Calu3 (cell line): ENCODE data around the gene ANKS3. TPM values are rescaled to one million over a fixed set of nuclear protein-coding genes. Genes with fewer than 3 reads are reported as not detected.
A peak's percentile ranks its signal among the peaks of the same experiment; 100 is the strongest.

Experiments used
- BruUV-seq: library from RNA; stranded (reverse); fragments of 400-500 nt; replicated peaks from 2 replicates; lab custom pipeline; 2021; lab: Mats Ljungman, UMichigan
- CTCF ChIA-PET: fragments of 300-600 bp; sonication (Branson Sonifier 250); formaldehyde crosslinking; loops from one replicate; lab custom pipeline; 2022; ENCODE audit warnings: antibody characterized with exemption; lab: Charles Lee
- DNase-seq: peaks from one replicate; pipeline ENCODE4 v3.0.0; 2022
- H3K27ac Mint-ChIP-seq: one replicate; pipeline ENCODE4 v1.8.0; 2022; ENCODE audit warnings: mixed read lengths; ENCODE audit not compliant: unreplicated experiment
- H3K27me3 Mint-ChIP-seq: one replicate; pipeline ENCODE4 v1.8.0; 2022; ENCODE audit warnings: mixed read lengths; ENCODE audit not compliant: unreplicated experiment
- H3K36me3 Mint-ChIP-seq: one replicate; pipeline ENCODE4 v1.8.0; 2022; ENCODE audit warnings: mild to moderate bottlenecking, moderate library complexity, mixed read lengths; ENCODE audit not compliant: insufficient read depth, unreplicated experiment
- H3K4me1 Mint-ChIP-seq: one replicate; pipeline ENCODE4 v1.8.0; 2022; ENCODE audit warnings: mild to moderate bottlenecking, low read depth, mixed read lengths; ENCODE audit not compliant: unreplicated experiment
- H3K4me3 Mint-ChIP-seq: one replicate; pipeline ENCODE4 v1.8.0; 2022; ENCODE audit warnings: mild to moderate bottlenecking, low read depth, moderate library complexity, mixed read lengths; ENCODE audit not compliant: unreplicated experiment
- H3K9me3 Mint-ChIP-seq: one replicate; pipeline ENCODE4 v1.8.0; 2022; ENCODE audit warnings: low read depth, mixed read lengths; ENCODE audit not compliant: unreplicated experiment
- intact Hi-C: fragments of 100-400 bp; cut with micrococcal nuclease; formaldehyde crosslinking; loops from one replicate; pipeline ENCODE4 v1.10.0; 2022; ENCODE audit not compliant: unreplicated experiment
- total RNA-seq: library from RNA; stranded (reverse); gene quantifications from 2 replicates; pipeline ENCODE4 v1.2.3, GENCODE V29; 2022
- TF ChIP-seq, protein P1 (sequence below): fragments of 200-600 bp; IDR thresholded peaks from one replicate; pipeline ENCODE4 v1.8.0; 2022; ENCODE audit warnings: antibody characterized with exemption; ENCODE audit not compliant: unreplicated experiment

Gene ANKS3
- total RNA-seq, 1 experiment from 2014 or later = 46.9 TPM

DNA sequence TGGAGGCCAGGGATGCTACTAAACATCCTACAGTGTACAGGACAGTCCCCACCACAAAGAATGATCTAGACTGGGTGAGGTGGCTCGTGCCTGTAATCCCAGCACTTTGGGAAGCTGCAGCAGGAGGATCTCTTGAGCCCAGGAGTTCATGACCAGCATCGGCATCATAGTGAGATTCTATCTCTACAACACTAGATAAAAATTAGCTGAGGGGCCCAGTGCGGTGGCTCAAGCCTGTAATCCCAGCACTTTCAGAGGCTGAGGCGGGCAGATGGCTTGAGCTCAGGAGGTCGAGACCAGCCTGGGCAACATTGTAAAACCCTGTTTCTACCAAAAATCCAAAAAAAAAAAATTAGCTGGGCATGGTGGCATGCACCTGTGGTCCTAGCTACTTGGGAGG is 38.3 kb upstream of the ANKS3 start:
- Mint-ChIP-seq H3K4me3 (no peak overlapping the region), H3K27me3 (no peaks in the 10 kb centered on the region), H3K36me3 (peaks cover 21% of the 10 kb centered on the region), H3K4me1 (peaks cover 21% of the 10 kb centered on the region), H3K9me3 (no peaks in the 10 kb centered on the region), H3K27ac (no peak overlapping the region)
- no TSS peak for BruUV-seq
- no peak for DNase-seq
- TF ChIP-seq, protein P1, sequence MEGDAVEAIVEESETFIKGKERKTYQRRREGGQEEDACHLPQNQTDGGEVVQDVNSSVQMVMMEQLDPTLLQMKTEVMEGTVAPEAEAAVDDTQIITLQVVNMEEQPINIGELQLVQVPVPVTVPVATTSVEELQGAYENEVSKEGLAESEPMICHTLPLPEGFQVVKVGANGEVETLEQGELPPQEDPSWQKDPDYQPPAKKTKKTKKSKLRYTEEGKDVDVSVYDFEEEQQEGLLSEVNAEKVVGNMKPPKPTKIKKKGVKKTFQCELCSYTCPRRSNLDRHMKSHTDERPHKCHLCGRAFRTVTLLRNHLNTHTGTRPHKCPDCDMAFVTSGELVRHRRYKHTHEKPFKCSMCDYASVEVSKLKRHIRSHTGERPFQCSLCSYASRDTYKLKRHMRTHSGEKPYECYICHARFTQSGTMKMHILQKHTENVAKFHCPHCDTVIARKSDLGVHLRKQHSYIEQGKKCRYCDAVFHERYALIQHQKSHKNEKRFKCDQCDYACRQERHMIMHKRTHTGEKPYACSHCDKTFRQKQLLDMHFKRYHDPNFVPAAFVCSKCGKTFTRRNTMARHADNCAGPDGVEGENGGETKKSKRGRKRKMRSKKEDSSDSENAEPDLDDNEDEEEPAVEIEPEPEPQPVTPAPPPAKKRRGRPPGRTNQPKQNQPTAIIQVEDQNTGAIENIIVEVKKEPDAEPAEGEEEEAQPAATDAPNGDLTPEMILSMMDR = no peak
- intact Hi-C loops = no loop called here
- CTCF ChIA-PET = interaction anchor here (0.7 kb wide), 1 partner anchor 1745 kb away, joined by 3 read pairs; no protein-coding TSS in a partner anchor

- Mint-ChIP-seq H3K4me3 (no peak overlapping the region), H3K9me3 (no peaks in the 10 kb centered on the region), H3K4me1 (peaks cover 21% of the 10 kb centered on the region), H3K27ac (no peak overlapping the region), H3K36me3 (peaks cover 28% of the 10 kb centered on the region), H3K27me3 (no peaks in the 10 kb centered on the region)
- CTCF ChIA-PET = no interaction called here
- no peak for DNase-seq
- intact Hi-C loops = no loop called here
- TF ChIP-seq, protein P1 = no peak
- no TSS peak for BruUV-seq
Observed at GRCh38 chr16:4771646-4772045, 37.6 kb upstream of the ANKS3 start.

GRCh38 chr16:4769306-4769638 is 35.2 kb upstream of the ANKS3 start:
- H3K27me3 Mint-ChIP-seq = no peaks in the 10 kb centered on the region
- H3K4me3 Mint-ChIP-seq = peak overlapping the region; percentile 87
- H3K4me1 Mint-ChIP-seq = peaks cover 30% of the 10 kb centered on the region
- no peaks in the 10 kb centered on the region for H3K9me3 Mint-ChIP-seq
- BruUV-seq = no TSS peak
- TF ChIP-seq, protein P1 = no peak
- DNase-seq = no peak
- intact Hi-C loops = no loop called here
- peak overlapping the region; percentile 91 for H3K27ac Mint-ChIP-seq
- peaks cover 41% of the 10 kb centered on the region for H3K36me3 Mint-ChIP-seq
- CTCF ChIA-PET = interaction anchor here (0.9 kb wide), 1 partner anchor 35 kb away, joined by 4 read pairs; the partner anchor contains the start of genes ANKS3 and DNAAF8

DNA sequence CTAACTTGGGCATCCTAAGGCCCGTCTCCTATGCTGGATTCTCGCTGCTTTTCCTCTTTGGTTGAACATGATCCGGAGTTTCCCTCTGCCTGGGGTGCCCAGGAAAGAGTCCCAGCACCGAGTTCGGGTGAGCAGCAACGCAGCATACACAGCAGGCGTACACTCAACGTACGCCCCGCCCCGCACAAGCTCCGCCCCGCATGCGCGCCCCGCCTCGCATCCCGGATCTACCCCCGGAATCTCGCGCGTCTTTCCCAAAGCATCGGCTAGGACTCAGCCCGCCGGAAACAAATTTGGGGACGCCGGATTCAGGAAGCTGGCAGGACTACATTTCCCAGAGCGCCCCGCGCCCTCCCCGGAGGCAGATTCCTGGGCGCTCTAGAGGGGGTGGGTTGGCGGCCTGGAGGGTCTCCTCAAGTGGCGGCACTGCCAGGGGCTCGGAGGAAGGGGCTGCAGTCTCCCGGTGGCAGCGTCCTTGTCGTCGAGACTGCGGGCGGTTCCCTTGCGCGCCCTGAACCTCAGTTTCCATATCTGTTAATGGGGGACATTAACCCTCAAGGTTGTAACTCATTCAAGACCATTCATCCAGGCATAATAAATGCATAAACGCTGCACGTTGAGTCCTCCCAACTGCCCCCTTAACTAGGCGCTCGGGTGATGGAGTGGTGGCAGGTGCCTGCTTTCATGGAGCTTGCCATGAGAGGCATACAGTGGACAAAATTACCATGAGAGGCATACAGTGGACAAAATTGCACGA is 34.7 kb upstream of the ANKS3 start:
- Mint-ChIP-seq H3K9me3 (no peaks in the 10 kb centered on the region), H3K4me3 (peak overlapping the region; percentile 87), H3K27me3 (no peaks in the 10 kb centered on the region), H3K36me3 (peaks cover 45% of the 10 kb centered on the region), H3K4me1 (peaks cover 30% of the 10 kb centered on the region), H3K27ac (peak overlapping the region; percentile 91)
- intact Hi-C loops = no loop called here
- peak; percentile 99 for DNase-seq
- CTCF ChIA-PET = interaction anchor here (0.6 to 1.0 kb wide), 5 partner anchors 10 to 285 kb away, joined by 3 to 4 read pairs (median 3); partner anchors contain the start of genes ANKS3 and DNAAF8
- no TSS peak for BruUV-seq
- TF ChIP-seq, protein P1 = no peak
